Measurements from ENCODE around the gene PTPRR.

GRCh38 chr12:70648831-70649230 is 271.7 kb downstream of the PTPRR start:
- TF ChIP-seq CTCF (IDR thresholded peaks at IDR 0.05) (no peak), POLR2A (IDR thresholded peaks at IDR 0.05) (no peak)

All from body of pancreas (tissue), 4 donors.